ENCODE results near the gene RPS19.

GRCh38 chr19:41898235-41898634 lies 38.2 kb downstream of the RPS19 start:
- no peak for TF ChIP-seq CTCF (IDR thresholded peaks at IDR 0.05; ENCODE audit: insufficient read depth, low read depth, low read length)
- TF ChIP-seq EZH2 (IDR thresholded peaks at IDR 0.05; ENCODE audit: insufficient read depth, low read length), result no peak

All from astrocyte (in vitro differentiated cells and primary cell).